ENCODE results near the gene AUTS2.

Gene AUTS2

GRCh38 chr7:70016044-70016770 lies 417.9 kb downstream of the AUTS2 start:
- no peaks in the 10 kb centered on the region for H3K4me1 Mint-ChIP-seq (ENCODE audit: low read depth)

GRCh38 chr7:70017357-70017756 lies 419.1 kb downstream of the AUTS2 start:
- H3K36me3 Mint-ChIP-seq: no peaks in the 10 kb centered on the region
- no peak overlapping the region for H3K27ac Mint-ChIP-seq
- peaks cover 1% of the 10 kb centered on the region for H3K27me3 Mint-ChIP-seq
- no peaks in the 10 kb centered on the region for H3K4me1 Mint-ChIP-seq (ENCODE audit: low read depth)
- no peak overlapping the region for H3K4me3 Mint-ChIP-seq
- H3K9me3 Mint-ChIP-seq (ENCODE audit: low read depth): no peaks in the 10 kb centered on the region

More at GRCh38 chr7:70016044-70016770, 417.9 kb downstream of the AUTS2 start:
- H3K36me3 Mint-ChIP-seq: no peaks in the 10 kb centered on the region
- H3K27me3 Mint-ChIP-seq: peaks cover 1% of the 10 kb centered on the region
- no peak overlapping the region for H3K4me3 Mint-ChIP-seq
- no peak overlapping the region for H3K27ac Mint-ChIP-seq
- no peaks in the 10 kb centered on the region for H3K9me3 Mint-ChIP-seq (ENCODE audit: low read depth)

GRCh38 chr7:70018700-70019099 lies 420.4 kb downstream of the AUTS2 start:
- H3K36me3 Mint-ChIP-seq: no peaks in the 10 kb centered on the region
- H3K9me3 Mint-ChIP-seq (ENCODE audit: low read depth): no peaks in the 10 kb centered on the region
- no peaks in the 10 kb centered on the region for H3K4me1 Mint-ChIP-seq (ENCODE audit: low read depth)
- H3K27ac Mint-ChIP-seq: no peak overlapping the region
- H3K4me3 Mint-ChIP-seq: no peak overlapping the region
- peaks cover 1% of the 10 kb centered on the region for H3K27me3 Mint-ChIP-seq

- Mint-ChIP-seq H3K27ac (no peak overlapping the region), H3K9me3 (ENCODE audit: low read depth) (no peaks in the 10 kb centered on the region), H3K36me3 (no peaks in the 10 kb centered on the region), H3K4me3 (no peak overlapping the region), H3K4me1 (ENCODE audit: low read depth) (no peaks in the 10 kb centered on the region), H3K27me3 (no peaks in the 10 kb centered on the region)
Measured at GRCh38 chr7:70027867-70028266, 429.6 kb downstream of the AUTS2 start.

- Mint-ChIP-seq H3K9me3 (ENCODE audit: low read depth) (no peaks in the 10 kb centered on the region), H3K36me3 (no peaks in the 10 kb centered on the region), H3K27ac (no peak overlapping the region), H3K4me1 (ENCODE audit: low read depth) (no peaks in the 10 kb centered on the region), H3K27me3 (no peaks in the 10 kb centered on the region), H3K4me3 (no peak overlapping the region)
Measured at GRCh38 chr7:70028620-70029019, 430.3 kb downstream of the AUTS2 start.

- no peaks in the 10 kb centered on the region for H3K4me1 Mint-ChIP-seq (ENCODE audit: low read depth)
- H3K9me3 Mint-ChIP-seq (ENCODE audit: low read depth): no peaks in the 10 kb centered on the region
- no peak overlapping the region for H3K4me3 Mint-ChIP-seq
- no peak overlapping the region for H3K27ac Mint-ChIP-seq
- no peaks in the 10 kb centered on the region for H3K36me3 Mint-ChIP-seq
- no peaks in the 10 kb centered on the region for H3K27me3 Mint-ChIP-seq
Measured at GRCh38 chr7:70029993-70030392, 431.7 kb downstream of the AUTS2 start.

- H3K9me3 Mint-ChIP-seq (ENCODE audit: low read depth): no peaks in the 10 kb centered on the region
- H3K27me3 Mint-ChIP-seq: no peaks in the 10 kb centered on the region
- no peak overlapping the region for H3K4me3 Mint-ChIP-seq
- no peaks in the 10 kb centered on the region for H3K4me1 Mint-ChIP-seq (ENCODE audit: low read depth)
- no peaks in the 10 kb centered on the region for H3K36me3 Mint-ChIP-seq
- H3K27ac Mint-ChIP-seq: no peak overlapping the region
Measured at GRCh38 chr7:70030745-70031144, 432.5 kb downstream of the AUTS2 start.

GRCh38 chr7:70031245-70031644 lies 433.0 kb downstream of the AUTS2 start:
- Mint-ChIP-seq H3K27me3 (no peaks in the 10 kb centered on the region), H3K36me3 (no peaks in the 10 kb centered on the region), H3K27ac (no peak overlapping the region), H3K4me1 (ENCODE audit: low read depth) (no peaks in the 10 kb centered on the region), H3K9me3 (ENCODE audit: low read depth) (no peaks in the 10 kb centered on the region), H3K4me3 (no peak overlapping the region)

- no peaks in the 10 kb centered on the region for H3K4me1 Mint-ChIP-seq (ENCODE audit: low read depth)
- no peaks in the 10 kb centered on the region for H3K36me3 Mint-ChIP-seq
- H3K4me3 Mint-ChIP-seq: no peak overlapping the region
- H3K9me3 Mint-ChIP-seq (ENCODE audit: low read depth): no peaks in the 10 kb centered on the region
- no peaks in the 10 kb centered on the region for H3K27me3 Mint-ChIP-seq
- no peak overlapping the region for H3K27ac Mint-ChIP-seq
Measured at GRCh38 chr7:70032649-70033048, 434.4 kb downstream of the AUTS2 start.

GRCh38 chr7:70033226-70033625 lies 435.0 kb downstream of the AUTS2 start:
- H3K4me3 Mint-ChIP-seq: no peak overlapping the region
- no peak overlapping the region for H3K27ac Mint-ChIP-seq
- H3K36me3 Mint-ChIP-seq: no peaks in the 10 kb centered on the region
- no peaks in the 10 kb centered on the region for H3K4me1 Mint-ChIP-seq (ENCODE audit: low read depth)
- no peaks in the 10 kb centered on the region for H3K27me3 Mint-ChIP-seq
- H3K9me3 Mint-ChIP-seq (ENCODE audit: low read depth): no peaks in the 10 kb centered on the region

- H3K4me3 Mint-ChIP-seq: no peak overlapping the region
- no peaks in the 10 kb centered on the region for H3K27me3 Mint-ChIP-seq
- H3K4me1 Mint-ChIP-seq (ENCODE audit: low read depth): no peaks in the 10 kb centered on the region
- no peaks in the 10 kb centered on the region for H3K9me3 Mint-ChIP-seq (ENCODE audit: low read depth)
- H3K27ac Mint-ChIP-seq: no peak overlapping the region
- H3K36me3 Mint-ChIP-seq: no peaks in the 10 kb centered on the region
Measured at GRCh38 chr7:70034999-70035398, 436.7 kb downstream of the AUTS2 start.

GRCh38 chr7:70035519-70035918 lies 437.2 kb downstream of the AUTS2 start:
- Mint-ChIP-seq H3K9me3 (ENCODE audit: low read depth) (no peaks in the 10 kb centered on the region), H3K4me3 (no peak overlapping the region), H3K27me3 (no peaks in the 10 kb centered on the region), H3K27ac (no peak overlapping the region), H3K36me3 (no peaks in the 10 kb centered on the region), H3K4me1 (ENCODE audit: low read depth) (no peaks in the 10 kb centered on the region)

GRCh38 chr7:70035955-70036354 lies 437.7 kb downstream of the AUTS2 start:
- no peak overlapping the region for H3K27ac Mint-ChIP-seq
- H3K36me3 Mint-ChIP-seq: no peaks in the 10 kb centered on the region

GRCh38 chr7:70036695-70037094 lies 438.4 kb downstream of the AUTS2 start:
- H3K4me3 Mint-ChIP-seq: no peak overlapping the region
- no peaks in the 10 kb centered on the region for H3K36me3 Mint-ChIP-seq
- H3K4me1 Mint-ChIP-seq (ENCODE audit: low read depth): no peaks in the 10 kb centered on the region
- no peaks in the 10 kb centered on the region for H3K27me3 Mint-ChIP-seq
- no peak overlapping the region for H3K27ac Mint-ChIP-seq
- H3K9me3 Mint-ChIP-seq (ENCODE audit: low read depth): no peaks in the 10 kb centered on the region

More at GRCh38 chr7:70035955-70036354, 437.7 kb downstream of the AUTS2 start:
- Mint-ChIP-seq H3K9me3 (ENCODE audit: low read depth) (no peaks in the 10 kb centered on the region), H3K4me1 (ENCODE audit: low read depth) (no peaks in the 10 kb centered on the region), H3K27me3 (no peaks in the 10 kb centered on the region), H3K4me3 (no peak overlapping the region)

- no peak overlapping the region for H3K4me3 Mint-ChIP-seq
- no peak overlapping the region for H3K27ac Mint-ChIP-seq
- no peaks in the 10 kb centered on the region for H3K9me3 Mint-ChIP-seq (ENCODE audit: low read depth)
- no peaks in the 10 kb centered on the region for H3K4me1 Mint-ChIP-seq (ENCODE audit: low read depth)
- no peaks in the 10 kb centered on the region for H3K36me3 Mint-ChIP-seq
- no peaks in the 10 kb centered on the region for H3K27me3 Mint-ChIP-seq
Measured at GRCh38 chr7:70037171-70037933, 439.1 kb downstream of the AUTS2 start.
